Activated CD8-positive, alpha-beta memory T cell treated with anti-CD3 and anti-CD28 coated beads for 4 hours (primary cell): ENCODE results near the gene RNASE13.

Experiments used
- DNase-seq, 2 donors: peaks; one replicate each; pipeline ENCODE4 v3.0.0-alpha.2; 2020; ENCODE audit warnings: low read depth in 2 of 2

RNASE13 gene, protein sequence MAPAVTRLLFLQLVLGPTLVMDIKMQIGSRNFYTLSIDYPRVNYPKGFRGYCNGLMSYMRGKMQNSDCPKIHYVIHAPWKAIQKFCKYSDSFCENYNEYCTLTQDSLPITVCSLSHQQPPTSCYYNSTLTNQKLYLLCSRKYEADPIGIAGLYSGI

DNA sequence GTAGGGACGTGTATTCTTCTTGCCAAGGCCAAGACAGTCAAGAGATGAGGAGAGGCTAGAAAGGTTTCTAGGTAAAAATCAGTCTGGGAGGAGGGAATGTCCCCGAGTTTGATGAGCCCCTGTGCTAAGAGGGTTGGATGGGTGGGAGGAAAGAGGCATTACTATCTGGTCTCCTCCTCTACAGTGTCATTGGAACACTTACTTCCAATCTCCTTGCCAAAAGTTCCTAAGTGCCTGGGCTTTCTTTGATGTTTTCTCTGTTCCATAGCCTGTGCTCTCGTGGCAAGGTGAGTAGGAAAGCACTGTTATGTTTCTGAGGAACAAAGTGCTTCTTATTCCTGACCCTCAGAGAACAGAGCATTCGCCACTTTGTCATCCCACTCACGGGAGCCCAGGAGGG lies at the start of gene RNASE13:
Gene RNASE13, minus strand, starts transcription at position 101 of the 400 bp plus-strand sequence. CDS start 519 bp downstream, outside the sequence.
- DNase-seq, result no peak

DNA sequence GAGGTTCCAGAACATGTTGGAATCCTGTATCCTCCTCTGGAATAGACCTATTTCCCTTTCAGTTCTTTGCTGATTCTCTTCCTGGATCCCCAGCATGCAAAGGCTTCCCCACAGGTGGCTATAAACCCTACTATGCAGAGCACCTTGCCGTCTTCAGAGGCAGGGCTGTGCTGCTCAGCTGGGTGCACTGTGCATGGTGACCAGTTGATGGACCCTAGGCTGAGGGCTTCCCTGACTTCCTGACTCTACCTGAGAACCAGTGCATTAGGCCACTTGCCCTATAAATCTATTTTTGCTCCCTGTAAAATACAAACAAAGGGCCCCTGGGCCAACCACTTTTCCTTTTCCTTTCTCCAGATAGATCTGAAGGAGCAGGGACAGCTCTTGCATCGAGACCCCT lies 49.8 kb upstream of the RNASE13 start:
- no peak for DNase-seq

DNA sequence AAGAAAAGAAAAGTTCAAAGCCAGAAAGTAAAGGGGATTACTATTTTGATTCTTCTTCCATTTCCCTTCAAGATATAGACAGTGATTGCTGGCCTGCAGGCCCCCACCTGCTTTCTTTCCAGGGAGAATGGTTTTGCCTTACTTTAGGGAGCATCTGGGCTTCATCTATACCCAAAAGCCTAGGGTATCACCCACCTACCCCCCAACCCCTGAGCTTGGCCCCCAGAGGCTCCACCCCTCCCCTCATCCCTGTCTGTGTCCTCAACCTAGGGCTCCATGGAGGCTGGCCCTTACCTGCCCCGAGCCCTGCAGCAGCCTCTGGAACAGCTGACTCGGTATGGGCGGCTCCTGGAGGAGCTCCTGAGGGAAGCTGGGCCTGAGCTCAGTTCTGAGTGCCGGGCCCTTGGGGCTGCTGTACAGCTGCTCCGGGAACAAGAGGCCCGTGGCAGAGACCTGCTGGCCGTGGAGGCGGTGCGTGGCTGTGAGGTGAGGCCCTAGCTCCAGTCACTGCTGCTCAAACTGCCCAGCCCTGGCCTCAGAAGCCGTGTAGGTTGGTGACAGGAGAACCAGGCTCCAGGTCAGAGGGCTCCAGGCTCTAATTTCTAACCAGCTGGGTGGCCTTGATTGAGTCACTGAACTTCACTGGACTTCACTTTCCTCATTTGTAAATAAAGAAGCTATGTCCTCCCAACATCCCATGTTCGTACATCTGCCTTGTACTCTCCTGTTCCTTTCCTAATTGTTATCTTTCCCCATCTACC lies 49.1 kb upstream of the RNASE13 start:
- DNase-seq, result no peak

DNA sequence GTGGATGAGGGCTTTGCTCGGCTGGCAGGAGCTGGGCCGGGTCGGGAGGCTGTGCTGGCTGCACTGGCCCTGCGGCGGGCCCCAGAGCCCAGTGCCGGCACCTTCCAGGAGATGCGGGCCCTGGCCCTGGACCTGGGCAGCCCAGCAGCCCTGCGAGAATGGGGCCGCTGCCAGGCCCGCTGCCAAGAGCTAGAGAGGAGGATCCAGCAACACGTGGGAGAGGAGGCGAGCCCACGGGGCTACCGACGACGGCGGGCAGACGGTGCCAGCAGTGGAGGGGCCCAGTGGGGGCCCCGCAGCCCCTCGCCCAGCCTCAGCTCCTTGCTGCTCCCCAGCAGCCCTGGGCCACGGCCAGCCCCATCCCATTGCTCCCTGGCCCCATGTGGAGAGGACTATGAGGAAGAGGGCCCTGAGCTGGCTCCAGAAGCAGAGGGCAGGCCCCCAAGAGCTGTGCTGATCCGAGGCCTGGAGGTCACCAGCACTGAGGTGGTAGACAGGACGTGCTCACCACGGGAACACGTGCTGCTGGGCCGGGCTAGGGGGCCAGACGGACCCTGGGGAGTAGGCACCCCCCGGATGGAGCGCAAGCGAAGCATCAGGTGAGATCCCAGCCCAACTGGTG lies 47.0 kb upstream of the RNASE13 start:
- DNase-seq, result no peak

DNA sequence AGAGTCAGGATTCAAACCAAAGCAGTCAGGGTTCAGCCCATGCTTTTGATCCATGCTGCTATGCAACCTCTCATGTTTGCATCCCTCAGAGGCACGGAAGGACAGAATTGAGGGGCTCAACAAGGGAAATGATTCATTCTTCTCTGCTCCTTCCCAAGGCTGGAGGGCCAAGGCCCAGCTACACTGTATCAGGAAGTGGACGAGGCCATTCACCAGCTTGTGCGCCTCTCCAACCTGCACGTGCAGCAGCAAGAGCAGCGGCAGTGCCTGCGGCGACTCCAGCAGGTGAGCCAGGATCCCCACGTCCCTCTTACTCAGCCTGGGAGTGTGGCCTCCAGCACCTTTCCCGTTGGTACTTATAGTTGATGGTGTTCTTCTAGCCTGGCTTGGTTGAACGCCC lies 44.1 kb upstream of the RNASE13 start:
- no peak for DNase-seq

DNA sequence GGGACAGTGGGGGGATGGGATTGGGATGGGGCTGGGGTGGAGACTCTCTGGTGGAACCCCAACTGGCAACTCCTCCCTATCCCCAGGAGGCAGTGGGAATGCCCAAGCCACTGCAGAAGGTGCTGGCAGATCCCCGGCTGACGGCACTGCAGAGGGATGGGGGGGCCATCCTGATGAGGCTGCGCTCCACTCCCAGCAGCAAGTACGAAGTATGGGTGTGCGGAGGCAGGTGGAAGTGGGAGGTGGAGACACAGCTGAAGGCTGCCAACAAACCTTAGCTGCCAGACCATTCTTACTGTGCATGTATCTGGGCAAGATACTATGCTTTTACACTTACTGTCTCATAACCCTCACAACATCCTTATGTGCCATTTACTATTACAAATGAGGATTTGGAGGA lies 43.7 kb upstream of the RNASE13 start:
- no peak for DNase-seq

DNA sequence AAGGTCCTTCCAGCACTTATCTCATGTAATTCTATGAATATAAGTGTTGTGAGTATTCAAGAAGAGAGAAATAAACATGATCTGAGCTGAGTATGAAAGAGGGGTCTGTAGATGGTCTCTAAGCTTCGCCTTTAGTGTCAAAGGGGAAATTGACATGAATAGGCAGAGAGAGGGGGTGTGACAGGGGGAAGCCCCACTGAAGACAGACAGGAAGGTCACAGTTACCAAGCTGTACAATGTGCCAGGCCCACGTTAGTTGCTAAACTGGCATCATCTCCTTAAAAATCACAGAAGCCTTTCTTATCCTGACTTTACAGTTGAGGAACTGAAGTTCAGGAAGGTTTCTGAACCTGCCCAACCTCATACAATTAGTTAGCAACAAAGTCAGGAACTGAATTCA lies 43.1 kb upstream of the RNASE13 start:
- DNase-seq, result no peak

DNA sequence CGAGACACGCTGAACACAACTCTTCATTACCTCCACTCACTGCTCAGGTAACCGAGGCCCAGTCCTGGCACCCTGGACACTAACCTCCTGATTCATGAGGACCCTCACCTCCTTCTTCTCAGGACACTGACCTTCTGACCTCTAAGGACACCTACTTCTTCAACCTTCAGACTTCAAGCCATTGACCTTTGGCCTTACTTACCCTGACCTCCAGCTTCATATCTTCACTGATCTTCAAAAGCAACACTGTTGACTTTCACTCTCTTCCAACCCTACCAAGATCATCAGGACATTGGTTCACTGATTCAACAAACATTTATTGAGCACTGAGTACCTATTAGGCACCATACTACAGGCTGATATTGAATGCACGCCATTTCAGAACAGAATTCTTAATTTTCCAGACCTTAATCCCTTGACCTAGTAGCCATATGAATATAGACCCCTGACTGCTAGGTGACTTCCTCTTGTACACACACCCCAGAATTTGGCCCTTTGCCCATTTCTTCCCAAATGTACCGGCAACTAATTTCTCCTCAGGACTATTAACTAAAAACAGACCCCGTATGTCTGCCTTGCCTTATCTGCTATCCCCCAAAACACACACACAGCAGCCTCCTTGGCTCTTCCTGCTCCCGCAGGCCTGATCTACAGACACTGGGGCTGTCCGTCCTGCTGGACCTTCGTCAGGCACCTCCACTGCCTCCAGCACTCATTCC lies 41.3 kb upstream of the RNASE13 start:
- no peak for DNase-seq

DNA sequence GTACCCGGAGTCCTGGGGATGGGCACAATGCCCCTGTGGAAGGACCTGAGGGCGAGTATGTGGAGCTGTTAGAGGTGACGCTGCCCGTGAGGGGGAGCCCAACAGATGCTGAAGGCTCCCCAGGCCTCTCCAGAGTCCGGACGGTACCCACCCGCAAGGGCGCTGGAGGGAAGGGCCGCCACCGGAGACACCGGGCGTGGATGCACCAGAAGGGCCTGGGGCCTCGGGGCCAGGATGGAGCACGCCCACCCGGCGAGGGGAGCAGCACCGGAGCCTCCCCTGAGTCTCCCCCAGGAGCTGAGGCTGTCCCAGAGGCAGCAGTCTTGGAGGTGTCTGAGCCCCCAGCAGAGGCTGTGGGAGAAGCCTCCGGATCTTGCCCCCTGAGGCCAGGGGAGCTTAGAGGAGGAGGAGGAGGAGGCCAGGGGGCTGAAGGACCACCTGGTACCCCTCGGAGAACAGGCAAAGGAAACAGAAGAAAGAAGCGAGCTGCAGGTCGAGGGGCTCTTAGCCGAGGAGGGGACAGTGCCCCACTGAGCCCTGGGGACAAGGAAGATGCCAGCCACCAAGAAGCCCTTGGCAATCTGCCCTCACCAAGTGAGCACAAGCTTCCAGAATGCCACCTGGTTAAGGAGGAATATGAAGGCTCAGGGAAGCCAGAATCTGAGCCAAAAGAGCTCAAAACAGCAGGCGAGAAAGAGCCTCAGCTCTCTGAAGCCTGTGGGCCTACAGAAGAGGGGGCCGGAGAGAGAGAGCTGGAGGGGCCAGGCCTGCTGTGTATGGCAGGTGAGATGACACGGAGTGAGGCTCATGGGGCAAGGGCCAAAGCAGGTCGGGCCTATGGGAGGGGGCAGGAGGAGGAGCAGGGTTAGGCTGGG lies 40.0 kb upstream of the RNASE13 start:
- DNase-seq, result no peak

DNA sequence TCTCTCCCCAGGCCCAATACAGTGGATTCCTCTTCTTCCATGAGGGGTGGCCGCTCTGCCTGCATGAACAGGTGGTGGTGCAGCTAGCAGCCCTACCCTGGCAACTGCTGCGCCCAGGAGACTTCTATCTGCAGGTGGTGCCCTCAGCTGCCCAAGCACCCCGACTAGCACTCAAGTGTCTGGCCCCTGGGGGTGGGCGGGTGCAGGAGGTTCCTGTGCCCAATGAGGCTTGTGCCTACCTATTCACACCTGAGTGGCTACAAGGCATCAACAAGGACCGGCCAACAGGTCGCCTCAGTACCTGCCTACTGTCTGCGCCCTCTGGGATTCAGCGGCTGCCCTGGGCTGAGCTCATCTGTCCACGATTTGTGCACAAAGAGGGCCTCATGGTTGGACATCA lies 39.3 kb upstream of the RNASE13 start:
- no peak for DNase-seq

DNA sequence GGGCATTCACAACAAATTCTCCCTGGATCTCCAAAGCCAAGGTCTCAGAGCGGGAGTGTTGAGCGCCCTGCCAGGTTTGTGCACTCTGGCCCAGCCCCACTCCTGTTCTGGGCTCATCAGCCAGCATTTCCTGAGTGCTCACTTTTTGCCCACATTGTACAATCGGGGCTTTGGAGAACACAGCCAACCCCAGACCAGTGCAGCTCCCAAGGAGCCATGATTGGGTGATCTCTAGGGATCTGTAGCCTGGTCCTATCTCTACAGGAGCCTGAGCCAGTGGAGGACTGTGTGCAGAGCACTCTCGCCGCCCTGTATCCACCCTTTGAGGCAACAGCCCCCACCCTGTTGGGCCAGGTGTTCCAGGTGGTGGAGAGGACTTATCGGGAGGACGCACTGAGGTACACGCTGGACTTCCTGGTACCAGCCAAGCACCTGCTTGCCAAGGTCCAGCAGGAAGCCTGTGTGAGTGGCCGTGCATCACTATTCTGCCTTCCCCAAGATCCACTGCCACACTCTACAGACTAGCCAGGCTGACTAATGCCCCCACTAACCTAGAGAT lies 38.3 kb upstream of the RNASE13 start:
- no peak for DNase-seq

DNA sequence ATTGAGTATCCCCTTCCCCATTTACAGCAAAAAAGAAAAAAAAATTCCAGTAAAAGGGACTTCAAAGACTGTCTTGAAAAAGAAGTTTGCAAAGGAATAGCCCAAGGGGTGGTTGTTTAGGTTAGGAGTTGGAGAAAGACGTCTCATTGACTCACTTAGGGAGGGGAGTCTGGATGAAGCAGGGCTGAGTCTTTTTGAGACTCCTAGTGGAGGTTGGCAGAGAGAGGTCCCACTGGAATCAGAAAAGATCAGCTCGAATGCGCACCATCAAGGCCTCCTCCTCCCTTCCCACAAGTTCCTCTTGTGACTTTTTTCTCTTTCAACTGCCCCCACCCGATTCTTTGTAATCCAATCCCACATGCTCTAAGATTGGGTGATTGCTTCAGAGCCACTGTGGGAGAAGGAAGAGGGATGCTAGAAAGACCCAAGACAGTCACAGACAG lies 37.4 kb upstream of the RNASE13 start:
- DNase-seq, result no peak

DNA sequence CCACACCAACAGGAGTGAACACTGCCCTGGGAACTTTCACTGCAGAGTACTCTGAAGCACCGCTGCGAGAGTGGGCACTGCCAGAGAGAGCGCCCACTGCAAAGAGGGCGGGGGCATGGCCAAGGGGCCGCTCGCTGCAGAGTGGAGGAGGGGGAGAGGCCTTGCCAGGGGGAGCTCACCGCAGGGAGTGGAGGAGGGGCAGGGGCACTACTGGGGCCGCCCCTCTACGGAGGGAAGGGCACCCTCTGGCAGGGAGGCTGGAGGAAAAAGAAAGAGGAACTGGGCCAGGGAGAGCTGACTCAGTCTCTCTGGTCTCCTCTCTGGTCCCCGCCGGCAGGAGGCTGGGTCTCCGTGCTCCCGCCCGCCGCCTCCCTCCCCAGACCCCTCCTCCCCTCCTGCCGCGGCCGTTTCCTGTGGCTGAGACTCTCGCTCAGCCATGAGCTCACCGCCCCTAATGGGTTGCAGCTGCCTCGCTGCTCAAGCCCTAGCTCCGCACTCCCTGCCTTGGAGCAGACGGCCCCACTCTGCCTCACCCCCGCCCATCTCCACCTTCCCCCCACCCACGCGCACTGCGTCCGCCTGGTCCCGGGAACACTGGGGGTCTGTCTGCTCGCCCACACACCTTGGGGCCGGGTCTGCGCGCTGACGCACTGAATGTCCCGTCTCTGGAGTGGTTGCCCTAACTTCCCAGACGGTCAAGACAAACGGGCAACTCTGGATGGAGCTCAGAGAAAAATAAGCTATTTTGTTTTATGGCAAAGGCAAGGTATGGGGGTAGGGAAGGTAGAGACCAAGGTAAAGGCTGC lies 36.8 kb upstream of the RNASE13 start:
- no peak for DNase-seq

DNA sequence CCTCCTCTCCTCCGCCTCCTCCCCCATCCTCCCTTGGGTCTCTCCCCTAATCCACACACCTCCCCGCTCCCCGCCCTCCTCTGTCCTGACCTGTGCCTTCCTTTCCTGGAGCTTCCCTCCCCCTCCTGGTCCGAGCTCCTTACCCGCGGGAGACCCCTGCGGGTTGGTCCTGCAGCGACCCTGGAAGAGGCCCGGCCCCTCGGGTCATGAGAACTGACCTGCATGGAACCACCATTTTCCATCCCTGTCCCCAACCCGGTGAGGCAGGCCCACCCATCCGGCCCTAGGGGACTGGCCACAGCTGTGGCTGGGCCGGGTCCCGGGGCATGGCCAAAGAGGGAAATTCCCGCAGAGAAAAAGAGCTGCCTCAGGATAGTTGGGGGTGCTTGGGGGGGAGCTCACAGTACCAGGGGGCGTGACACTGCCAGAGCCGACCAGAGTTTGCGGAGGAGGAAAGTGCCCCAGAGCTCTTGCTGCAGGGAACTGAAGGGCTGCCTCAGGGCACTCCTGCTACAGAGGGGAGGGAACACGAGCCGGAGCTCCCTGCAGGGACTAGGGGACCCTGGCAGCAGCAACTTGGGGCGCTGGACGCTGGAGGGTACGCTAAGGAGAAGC lies 36.1 kb upstream of the RNASE13 start:
- DNase-seq, result no peak

DNA sequence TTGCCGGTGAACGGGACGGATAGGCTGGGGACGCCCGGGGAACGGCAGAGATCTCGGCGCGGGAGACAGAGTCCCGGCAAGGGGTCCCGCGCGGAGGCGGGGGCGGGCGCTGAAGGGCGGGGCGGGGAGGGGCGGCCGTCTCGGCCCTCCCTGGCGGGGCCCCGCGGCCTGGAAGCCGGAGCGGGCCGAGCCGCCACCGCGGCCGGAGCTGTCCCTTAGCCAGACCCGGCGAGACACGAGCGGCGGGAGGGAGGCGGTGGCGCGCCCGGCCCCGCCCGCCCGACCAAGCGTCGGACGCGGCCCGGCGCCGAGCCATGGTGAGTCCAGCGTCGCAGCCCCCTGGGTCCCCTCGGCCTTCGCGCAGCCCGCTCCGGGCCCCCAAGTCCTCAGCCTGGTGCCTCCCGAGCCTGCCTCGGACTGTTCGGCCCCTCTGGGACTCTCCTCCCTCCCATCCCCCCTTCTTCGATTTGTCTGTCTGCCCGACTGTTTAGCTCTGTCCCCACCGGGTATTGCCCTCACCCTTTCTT lies 35.5 kb upstream of the RNASE13 start, which contains the start of gene ARHGEF40:
Gene ARHGEF40, plus strand, starts transcription at position 222 of the 527 bp plus-strand sequence. Its CDS starts 93 bp downstream, at position 315.
- no peak for DNase-seq

DNA sequence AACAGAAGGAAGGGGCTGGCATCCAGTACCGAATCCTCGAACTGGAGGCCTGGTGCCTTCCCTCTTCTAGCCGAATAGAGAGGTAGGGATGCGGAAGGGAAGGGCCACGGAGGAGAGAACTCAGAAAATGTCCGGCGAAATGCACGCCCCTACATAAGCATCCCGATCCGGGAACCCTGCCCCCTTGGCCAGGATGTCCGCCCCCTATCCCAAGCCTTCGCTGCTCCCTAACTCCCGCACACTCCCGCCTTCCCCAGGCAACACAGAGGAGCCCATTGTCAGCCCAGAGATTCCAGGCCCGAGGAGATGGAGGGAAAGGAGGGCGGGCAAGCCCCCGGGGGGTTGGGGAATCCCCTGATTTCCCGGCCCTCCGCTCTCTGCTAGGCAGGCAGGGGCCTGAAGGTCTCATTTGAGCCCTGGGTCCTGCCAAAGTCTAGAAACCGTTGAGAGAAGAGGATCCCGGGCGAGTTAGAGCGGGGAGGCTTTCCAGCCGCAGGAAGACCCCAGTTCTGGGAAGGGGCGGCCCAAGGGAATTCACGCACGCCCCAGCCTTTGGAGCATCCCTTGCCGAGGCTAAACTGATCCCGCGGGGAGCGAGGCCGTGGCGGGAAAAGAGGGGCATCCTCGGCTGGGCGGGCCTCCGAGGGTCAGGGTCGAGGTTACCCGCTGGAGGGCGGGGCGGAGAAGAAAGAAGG lies 34.9 kb upstream of the RNASE13 start:
- DNase-seq, result no peak

DNA sequence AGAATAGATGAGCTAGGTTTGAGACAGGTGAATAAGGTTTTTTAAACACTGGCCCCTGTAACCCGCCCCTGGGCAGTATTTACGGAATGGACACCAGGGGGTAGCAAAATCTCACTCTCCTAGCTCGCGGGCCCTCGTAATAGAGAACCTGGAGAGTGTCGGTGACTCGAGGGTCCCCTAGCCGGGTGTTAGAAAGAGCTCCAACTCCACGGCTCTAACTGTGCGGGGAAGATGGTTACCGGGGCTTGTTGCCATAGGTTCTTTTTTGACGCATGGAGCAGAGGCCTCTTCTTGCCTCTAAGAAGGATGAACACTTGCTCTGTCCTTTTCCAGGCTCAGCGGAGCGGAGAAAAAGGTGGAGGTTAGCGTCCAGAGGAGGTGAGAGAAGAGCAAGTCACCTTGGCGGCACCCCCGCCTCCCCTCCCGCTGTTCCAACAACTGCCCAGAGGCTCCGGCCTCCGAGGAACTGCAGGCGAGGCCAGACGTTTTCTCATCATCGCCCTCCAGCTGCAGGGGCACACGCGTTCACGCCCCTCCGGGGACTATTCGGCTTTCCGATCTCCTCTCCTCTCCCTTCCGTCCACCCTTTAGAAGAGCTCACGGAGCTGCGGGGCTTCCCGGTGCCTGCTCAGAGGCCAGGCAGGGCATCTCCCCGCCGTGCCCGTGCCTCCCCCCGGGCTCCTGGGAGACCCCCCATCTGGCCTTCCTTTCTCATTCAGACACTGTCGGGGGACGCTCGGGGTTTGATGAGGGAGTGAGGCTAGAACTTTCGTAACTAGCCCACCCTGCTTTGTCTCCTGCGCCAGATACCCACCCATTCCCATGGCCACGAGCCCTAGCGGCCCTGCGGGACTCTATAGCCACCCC lies 34.1 kb upstream of the RNASE13 start:
- peak in 1 of 2 donors; percentile 31 for DNase-seq
